Adrenal gland (tissue), 12 donors: ENCODE data around the gene MRPL51. TPM values are rescaled to one million over a fixed set of nuclear protein-coding genes. Genes with fewer than 3 reads are reported as not detected.
A peak's percentile ranks its signal among the peaks of the same experiment; 100 is the strongest.

Experiments
- DNase-seq, 7 donors: peaks; one replicate each; pipeline ENCODE4 v3.0.0-alpha.2; 2019 to 2020
- H3K27ac ChIP-seq, 5 donors: fragments of 200-600 bp; sonication (generic) in 4 of 5; 1 replicate in 3 of 5; 2 replicates in 2 of 5; pipeline versions ENCODE4 v1.5.1 to v1.8.0; 2016 to 2020; ENCODE audit warnings: mild to moderate bottlenecking in 1 of 5
- H3K27me3 ChIP-seq: fragments of 200-600 bp; 2 replicates; pipeline ENCODE4 v1.8.0; 2021
- H3K36me3 ChIP-seq, 2 donors: fragments of 200-600 bp; replicated peaks in 1 of 2; 1 replicate in 1 of 2; 2 replicates in 1 of 2; pipeline versions ENCODE4 v1.5.1 to v1.8.0; 2018 to 2022
- H3K4me1 ChIP-seq, 2 donors: fragments of 200-600 bp; replicated peaks in 1 of 2; 1 replicate in 1 of 2; 2 replicates in 1 of 2; pipeline versions ENCODE4 v1.5.1 to v1.8.0; 2018 to 2021
- H3K4me3 ChIP-seq, 4 donors: fragments of 200-600 bp; sonication (generic) in 3 of 4; one replicate each; pipeline ENCODE4 v1.5.1; 2016 to 2018
- H3K9me3 ChIP-seq, 3 donors: fragments of 200-600 bp; sonication (generic) in 1 of 3; replicated peaks in 1 of 3; 1 replicate in 2 of 3; 2 replicates in 1 of 3; pipeline versions ENCODE4 v1.5.1 to v1.8.0; 2016 to 2021
- POLR2A ChIP-seq, 2 donors: fragments of 450-650 bp; IDR thresholded peaks; one replicate each; pipeline ENCODE4 v1.6.1; 2017; ENCODE audit warnings: antibody characterized with exemption in 2 of 2, mild to moderate bottlenecking in 2 of 2, moderate library complexity in 1 of 2
- WGBS, 4 donors: extraction: QIAGEN DNeasy Blood & Tissue Kit in 2 of 4; methylation state at CpG; one replicate each; pipeline versions ENCODE4 v1.1.5 to v1.1.7; 2013 to 2017; 5-methylcytosine and 5-hydroxymethylcytosine counted together
- intact Hi-C, 2 donors: fragments of 100-400 bp; cut with DNase I; formaldehyde crosslinking; loops; one replicate each; pipeline versions ENCODE4 v1.14.1 to v1.15.0; 2022 to 2023
- polyA plus RNA-seq, 3 donors: library from polyadenylated mRNA; stranded (reverse); fragments of 200-250 nt in 2 of 3; fragments of 350-450 nt in 1 of 3; fragmentation: Illumina TruSeq in 1 of 3; extraction: RNeasy Lipid Tissue Mini Kit (QIAGEN cat#74804) in 1 of 3; gene quantifications; one replicate each; pipeline ENCODE4 v1.2.3, GENCODE V29; 2013 to 2014
- total RNA-seq, 9 donors: library from RNA; depleted of rRNA in 4 of 9; stranded (reverse); fragments of >200 nt in 4 of 9; fragments of 120-200 nt in 1 of 9; fragmentation: NEBNext Ultra II Directional in 1 of 9; extraction: Animal tissue kit (Norgen Biotek cat#: 25700) in 1 of 9; gene quantifications; one replicate each; pipeline versions ENCODE4 v1.1.0 to v1.2.4, GENCODE V29; 2013 to 2023
- TF ChIP-seq, protein P1 (sequence below), 6 experiments: fragments of 450-650 bp in 4 of 6; fragments of 200-600 bp in 2 of 6; sonication (generic) in 1 of 6; IDR thresholded peaks; 1 replicate in 5 of 6; 2 replicates in 1 of 6; pipeline versions ENCODE4 v1.5.1 to v1.8.0; 2016 to 2021; ENCODE audit warnings: antibody characterized with exemption in 6 of 6, mild to moderate bottlenecking in 2 of 6, moderate library complexity in 1 of 6
- donor health status: healthy with polysubstance abuse.
- donor health status: Bipolar disorder and iron deficiency.
- donor health status: DM: yes; HTN: yes; CAD: no.
- donor health status: DM: no; HTN: no; CAD: no.
- donor health status: DM: no; HTN: no; CAD: no.
- donor health status: DM: yes; HTN: yes; CAD: no.

Gene MRPL51
- total and polyA plus RNA-seq, 12 donors, result 64.7 to 280 (median 143) TPM

DNA sequence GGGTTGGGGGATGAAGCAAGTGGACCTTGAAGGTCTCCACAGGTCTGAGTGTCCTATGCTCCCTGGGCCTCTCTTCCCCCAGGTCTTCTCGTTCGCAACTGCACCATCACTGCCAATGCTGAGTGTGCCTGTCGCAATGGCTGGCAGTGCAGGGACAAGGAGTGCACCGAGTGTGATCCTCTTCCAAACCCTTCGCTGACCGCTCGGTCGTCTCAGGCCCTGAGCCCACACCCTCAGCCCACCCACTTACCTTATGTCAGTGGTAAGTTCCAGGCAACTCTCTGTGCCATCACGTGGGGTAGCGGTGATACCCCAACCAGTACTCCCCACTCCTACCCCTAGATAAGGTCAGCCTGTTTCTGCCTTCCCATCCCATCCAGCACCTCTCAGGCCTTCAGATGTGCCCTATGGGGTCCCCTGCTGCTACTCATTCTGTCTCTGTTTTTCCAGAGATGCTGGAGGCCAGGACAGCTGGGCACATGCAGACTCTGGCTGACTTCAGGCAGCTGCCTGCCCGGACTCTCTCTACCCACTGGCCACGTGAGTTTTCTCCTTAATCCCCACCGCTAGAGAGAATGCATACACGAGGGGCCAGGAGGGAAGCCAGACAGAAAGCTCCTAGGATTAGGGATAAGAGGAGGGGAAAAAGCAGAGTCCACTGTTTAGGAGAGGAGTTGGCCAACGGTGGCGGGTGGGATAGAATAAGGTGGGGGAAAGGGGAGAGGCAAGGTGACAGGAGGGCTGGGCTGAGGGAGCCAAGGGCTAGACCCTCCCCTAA lies 42.8 kb downstream of the MRPL51 start:
- Histone ChIP-seq H3K9me3 (no peaks in the 10 kb centered on the region), H3K27me3 (no peaks in the 10 kb centered on the region), H3K4me1 (peaks cover 21 to 23% of the 10 kb centered on the region in 2 donors), H3K27ac (peak overlapping the region in 3 of 5 donors; percentile 92 to 98 (median 95)), H3K4me3 (peak overlapping the region in 2 of 4 donors; percentile 59 to 83), H3K36me3 (peaks cover 0 to 20% of the 10 kb centered on the region in 2 donors)
- DNase-seq, result peak in 2 of 7 donors; percentile 14 to 49
- intact Hi-C loops, result loop anchor here in 1 of 2 donors (5.0 kb wide), 1 partner anchor 63 kb away; no protein-coding TSS in a partner anchor
- TF ChIP-seq, protein P1, sequence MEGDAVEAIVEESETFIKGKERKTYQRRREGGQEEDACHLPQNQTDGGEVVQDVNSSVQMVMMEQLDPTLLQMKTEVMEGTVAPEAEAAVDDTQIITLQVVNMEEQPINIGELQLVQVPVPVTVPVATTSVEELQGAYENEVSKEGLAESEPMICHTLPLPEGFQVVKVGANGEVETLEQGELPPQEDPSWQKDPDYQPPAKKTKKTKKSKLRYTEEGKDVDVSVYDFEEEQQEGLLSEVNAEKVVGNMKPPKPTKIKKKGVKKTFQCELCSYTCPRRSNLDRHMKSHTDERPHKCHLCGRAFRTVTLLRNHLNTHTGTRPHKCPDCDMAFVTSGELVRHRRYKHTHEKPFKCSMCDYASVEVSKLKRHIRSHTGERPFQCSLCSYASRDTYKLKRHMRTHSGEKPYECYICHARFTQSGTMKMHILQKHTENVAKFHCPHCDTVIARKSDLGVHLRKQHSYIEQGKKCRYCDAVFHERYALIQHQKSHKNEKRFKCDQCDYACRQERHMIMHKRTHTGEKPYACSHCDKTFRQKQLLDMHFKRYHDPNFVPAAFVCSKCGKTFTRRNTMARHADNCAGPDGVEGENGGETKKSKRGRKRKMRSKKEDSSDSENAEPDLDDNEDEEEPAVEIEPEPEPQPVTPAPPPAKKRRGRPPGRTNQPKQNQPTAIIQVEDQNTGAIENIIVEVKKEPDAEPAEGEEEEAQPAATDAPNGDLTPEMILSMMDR (IDR thresholded peaks at IDR 0.05), result no peak
- TF ChIP-seq POLR2A (IDR thresholded peaks at IDR 0.05), result no peak
- WGBS, 4 donors, result 77 to 79% (median 78%) methylated on average over 16 of the region's 16 CpGs

DNA sequence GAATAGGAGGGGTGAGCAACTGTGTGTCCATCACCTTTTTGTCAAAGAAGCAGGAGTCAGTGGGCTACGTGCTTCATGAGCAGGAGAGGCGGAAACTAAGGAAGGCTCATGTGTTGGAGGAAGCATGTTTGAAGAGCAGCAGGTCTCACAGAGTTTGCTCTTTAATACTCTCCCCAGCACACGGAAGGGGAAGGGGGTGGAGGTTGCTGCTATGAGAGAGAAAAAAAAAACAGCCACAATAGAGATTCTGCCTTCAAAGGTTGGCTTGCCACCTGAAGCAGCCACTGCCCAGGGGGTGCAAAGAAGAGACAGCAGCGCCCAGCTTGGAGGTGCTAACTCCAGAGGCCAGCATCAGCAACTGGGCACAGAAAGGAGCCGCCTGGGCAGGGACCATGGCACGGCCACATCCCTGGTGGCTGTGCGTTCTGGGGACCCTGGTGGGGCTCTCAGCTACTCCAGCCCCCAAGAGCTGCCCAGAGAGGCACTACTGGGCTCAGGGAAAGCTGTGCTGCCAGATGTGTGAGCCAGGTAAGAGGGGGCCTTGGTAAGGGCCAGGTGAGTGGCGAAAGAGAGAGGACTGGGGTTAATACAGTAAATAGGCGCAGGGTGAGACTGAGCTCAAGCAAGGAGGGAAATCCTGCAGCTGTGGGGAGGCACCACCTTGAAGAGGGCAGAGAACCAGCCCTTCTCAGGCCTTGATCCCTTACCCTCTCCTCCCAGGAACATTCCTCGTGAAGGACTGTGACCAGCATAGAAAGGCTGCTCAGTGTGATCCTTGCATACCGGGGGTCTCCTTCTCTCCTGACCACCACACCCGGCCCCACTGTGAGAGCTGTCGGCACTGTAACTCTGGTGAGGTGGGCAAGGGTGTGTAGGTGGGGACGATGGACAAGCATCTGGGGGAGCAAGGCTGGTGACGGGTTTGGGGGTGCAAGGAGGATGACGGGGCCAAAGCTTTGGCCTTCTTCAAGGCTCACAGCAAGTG lies 48.1 kb downstream of the MRPL51 start, which contains the start of gene CD27:
Gene CD27 (plus strand): TSS at position 252 of the 985 bp plus-strand sequence. CDS start 141 bp downstream, at position 393.
- Histone ChIP-seq H3K27me3 (no peaks in the 10 kb centered on the region), H3K36me3 (peaks cover 0 to 7% of the 10 kb centered on the region in 2 donors), H3K27ac (no peak within 1 kb of the TSS), H3K4me3 (no peak within 1 kb of the TSS), H3K4me1 (peaks cover 0 to 3% of the 10 kb centered on the region in 2 donors), H3K9me3 (no peaks in the 10 kb centered on the region)
- WGBS, 4 donors, result 86 to 93% (median 86%) methylated on average over 15 to 16 of the region's 16 CpGs
- peak in 2 of 7 donors; percentile 8 to 37 for DNase-seq
- intact Hi-C loops, result no loop called here
- TF ChIP-seq POLR2A (IDR thresholded peaks at IDR 0.05), result no peak
- TF ChIP-seq, protein P1 (IDR thresholded peaks at IDR 0.05), result no peak

DNA sequence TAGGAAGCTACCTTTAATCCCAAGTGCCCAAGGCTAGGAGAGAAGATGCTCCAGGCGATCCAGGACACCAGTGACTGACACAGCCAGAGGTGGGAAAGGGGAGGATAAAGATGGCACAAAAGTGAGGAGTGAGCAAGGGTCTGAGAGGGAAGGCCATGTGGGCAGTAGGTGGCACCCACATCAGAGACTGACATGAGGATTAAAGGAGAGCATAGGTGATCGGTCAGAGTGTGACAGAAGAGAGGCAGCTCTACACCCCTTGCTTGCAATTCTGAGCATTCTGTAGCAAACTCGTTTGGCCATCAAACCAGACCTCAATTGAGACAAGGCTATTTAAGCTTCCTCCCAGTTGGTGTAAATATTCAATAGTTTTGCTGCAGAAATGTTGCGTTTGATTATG lies 49.0 kb downstream of the MRPL51 start:
- TF ChIP-seq POLR2A (IDR thresholded peaks at IDR 0.05), result no peak
- TF ChIP-seq, protein P1 (IDR thresholded peaks at IDR 0.05), result no peak
- Histone ChIP-seq H3K27ac (no peak overlapping the region), H3K9me3 (no peaks in the 10 kb centered on the region), H3K4me3 (no peak overlapping the region), H3K27me3 (no peaks in the 10 kb centered on the region), H3K36me3 (peaks cover 0 to 7% of the 10 kb centered on the region in 2 donors), H3K4me1 (no peaks in the 10 kb centered on the region)
- WGBS, 4 donors, result 79 to 89% (median 82%) methylated on average over 4 of the region's 4 CpGs
- intact Hi-C loops, result no loop called here
- no peak for DNase-seq
